K562 (cell line): ENCODE data around the gene MIF. TPM values are rescaled to one million over a fixed set of nuclear protein-coding genes. Genes with fewer than 3 reads are reported as not detected.

Source experiments
- ATAC-seq: fragments of 200-7000 bp; cut with Tn5 transposase; 3 replicates; pipeline ENCODE4 v1.9.1; 2020; ENCODE audit warnings: moderate library complexity
- BruUV-seq: library from RNA; stranded (reverse); fragments of 400-500 nt; replicated peaks from 2 replicates; lab custom pipeline; 2021; lab: Mats Ljungman, UMichigan
- CTCF ChIA-PET: fragments of 300-600 bp; formaldehyde crosslinking; extraction: SDS; loops from one replicate; lab custom pipeline; 2021; ENCODE audit warnings: low intra/inter-chr PET ratio; lab: Yijun Ruan, JAX
- POLR2A ChIA-PET: fragments of 300-600, 350-650 bp; sonication (Branson Sonifier 250); formaldehyde crosslinking; extraction: SDS; loops from one replicate; lab custom pipeline; 2021; ENCODE audit warnings: antibody characterized with exemption, inconsistent platforms; lab: Yijun Ruan, JAX
- DNase-seq, 4 experiments: peaks; one replicate each; pipeline versions ENCODE4 v3.0.0 to v3.0.0-alpha.2; 2011 to 2018; ENCODE audit warnings: low spot score in 3 of 4, mixed read lengths in 3 of 4; ENCODE audit errors: extremely low read depth in 1 of 4
- FAIRE-seq: peaks from 2 replicates; lab custom pipeline; 2011; peaks lifted over from hg19 to GRCh38; lab: Jason Lieb, UNC
- H2AFZ ChIP-seq: 2 replicates; pipeline ENCODE4 v1.6.0; 2011; ENCODE audit warnings: low read depth, low read length, control low read depth, inconsistent platforms
- H3K27ac ChIP-seq: fragments of 200-600 bp; 3 replicates; pipeline ENCODE4 v1.8.0; 2011; ENCODE audit warnings: low read depth, mild to moderate bottlenecking, control low read depth, inconsistent platforms, low read length, moderate library complexity, mixed read lengths; ENCODE audit errors: extremely low read depth
- H3K27me3 ChIP-seq, 2 experiments: fragments of 300-600 bp in 1 of 2; 2 replicates in 1 of 2; 3 replicates in 1 of 2; pipeline versions ENCODE4 v1.6.0 to v1.8.0; 2011; ENCODE audit warnings: inconsistent platforms in 2 of 2, low read length in 2 of 2, mild to moderate bottlenecking in 1 of 2, mixed read lengths in 1 of 2, moderate library complexity in 1 of 2; ENCODE audit not compliant: control insufficient read depth in 2 of 2, insufficient read depth in 2 of 2
- H3K36me3 ChIP-seq: fragments of 300-600 bp; 3 replicates; pipeline ENCODE4 v1.8.0; 2011; ENCODE audit warnings: mild to moderate bottlenecking, low read length, inconsistent platforms; ENCODE audit not compliant: control insufficient read depth, insufficient read depth
- H3K4me1 ChIP-seq, 2 experiments: fragments of 200-600 bp in 1 of 2; replicated peaks in 1 of 2; 2 replicates in 1 of 2; 3 replicates in 1 of 2; pipeline versions ENCODE4 v1.5.1 to v1.8.0; 2011; ENCODE audit warnings: inconsistent platforms in 2 of 2, low read length in 2 of 2, mild to moderate bottlenecking in 1 of 2, mixed read lengths in 1 of 2, moderate library complexity in 1 of 2; ENCODE audit not compliant: control insufficient read depth in 2 of 2, insufficient read depth in 2 of 2
- H3K4me2 ChIP-seq: 2 replicates; pipeline ENCODE4 v1.6.1; 2011; ENCODE audit warnings: low read length, control low read depth, inconsistent platforms, mixed read lengths; ENCODE audit not compliant: insufficient read depth
- H3K4me3 ChIP-seq: fragments of 200-600 bp; sonication (generic), shearing (Covaris generic); 2 replicates; pipeline ENCODE4 v1.5.1; 2016; ENCODE audit warnings: control low read depth, inconsistent platforms
- H3K79me2 ChIP-seq: fragments of 200-600 bp; 3 replicates; pipeline ENCODE4 v1.8.0; 2011; ENCODE audit warnings: low read length, inconsistent platforms; ENCODE audit not compliant: control insufficient read depth, insufficient read depth
- H3K9ac ChIP-seq, 2 experiments: 2 replicates each; pipeline versions ENCODE4 v1.6.0 to v1.6.1; 2011; ENCODE audit warnings: low read depth in 2 of 2, low read length in 2 of 2, control low read depth in 1 of 2, inconsistent platforms in 1 of 2, mild to moderate bottlenecking in 1 of 2, mixed read lengths in 1 of 2; ENCODE audit not compliant: insufficient read depth in 1 of 2
- H3K9me1 ChIP-seq: one replicate; pipeline ENCODE4 v1.6.0; 2011; ENCODE audit warnings: inconsistent platforms, mild to moderate bottlenecking, low read length, moderate library complexity; ENCODE audit not compliant: control insufficient read depth, insufficient read depth
- H3K9me3 ChIP-seq: replicated peaks from 2 replicates; pipeline ENCODE4 v1.5.1; 2011; ENCODE audit warnings: low read depth, low read length, inconsistent platforms; ENCODE audit not compliant: control insufficient read depth, insufficient read depth
- H4K20me1 ChIP-seq: replicated peaks from 2 replicates; pipeline ENCODE4 v1.6.1; 2011; ENCODE audit warnings: low read length, inconsistent platforms, mixed read lengths; ENCODE audit not compliant: control insufficient read depth, insufficient read depth
- ATF2 ChIP-seq: sonication (generic); formaldehyde crosslinking; IDR thresholded peaks from 2 replicates; pipeline ENCODE4 v1.8.1; 2022; ENCODE audit warnings: missing genetic modification reagents
- CBX2 ChIP-seq: fragments of 200-600 bp; sonication (generic); IDR thresholded peaks from one replicate; pipeline ENCODE4 v1.6.1; 2012; ENCODE audit warnings: mild to moderate bottlenecking, low read length, inconsistent platforms; ENCODE audit not compliant: insufficient read depth, poor library complexity, severe bottlenecking
- HDAC8 ChIP-seq: fragments of 450-650 bp; IDR thresholded peaks from 2 replicates; pipeline ENCODE4 v1.6.1; 2016; ENCODE audit warnings: mild to moderate bottlenecking, missing genetic modification characterization, moderate library complexity, missing compliant biosample characterization
- HIVEP1 ChIP-seq: fragments of 250-450 bp; sonication (Bioruptor Pico); IDR thresholded peaks from 2 replicates; pipeline ENCODE4 v1.4.0; 2020; ENCODE audit warnings: mild to moderate bottlenecking
- JUND ChIP-seq, 2 experiments: IDR thresholded peaks; 2 replicates in 1 of 2; 3 replicates in 1 of 2; pipeline ENCODE4 v1.6.1; 2011; ENCODE audit warnings: borderline replicate concordance in 2 of 2, low read depth in 2 of 2, low read length in 2 of 2, improper control_type of control experiment in 1 of 2, missing biosample characterization in 1 of 2, missing genetic modification characterization in 1 of 2, missing genetic modification reagents in 1 of 2
- MLLT1 ChIP-seq, 2 experiments: fragments of 450-650 bp; IDR thresholded peaks; 2 replicates each; pipeline ENCODE4 v1.6.1; 2016
- NFE2 ChIP-seq: IDR thresholded peaks from 2 replicates; pipeline ENCODE4 v1.6.1; 2014; ENCODE audit warnings: antibody characterized with exemption, low read depth
- PHF21A ChIP-seq: fragments of 450-650 bp; IDR thresholded peaks from 2 replicates; pipeline ENCODE4 v1.6.1; 2017; ENCODE audit warnings: low read depth, borderline replicate concordance
- TBL1XR1 ChIP-seq, 2 experiments: IDR thresholded peaks; 2 replicates each; pipeline ENCODE4 v1.6.1; 2012; ENCODE audit warnings: improper control_type of control experiment in 2 of 2, low read length in 2 of 2, mild to moderate bottlenecking in 1 of 2
- ZC3H11A ChIP-seq: IDR thresholded peaks from 2 replicates; pipeline ENCODE4 v1.6.1; 2012; ENCODE audit warnings: low read depth, low read length, improper control_type of control experiment
- ZNF175 ChIP-seq: fragments of 200-800 bp; sonication (Bioruptor generic); IDR thresholded peaks from 2 replicates; pipeline ENCODE4 v1.6.1; 2016; ENCODE audit warnings: low read depth, mild to moderate bottlenecking, missing genetic modification characterization, missing compliant biosample characterization
- ZNF785 ChIP-seq: fragments of 250-450 bp; sonication (Bioruptor Pico); IDR thresholded peaks from 2 replicates; pipeline ENCODE4 v1.4.0; 2020; ENCODE audit warnings: mild to moderate bottlenecking
- WGBS: fragments of 100-300 bp; shearing (Covaris generic); methylation state at CpG from one replicate; pipeline ENCODE4 v1.1.6; 2016; ENCODE audit warnings: low coverage, mixed read lengths; ENCODE audit not compliant: insufficient coverage; ENCODE audit errors: missing lambda C conversion rate; 5-methylcytosine and 5-hydroxymethylcytosine counted together
- in situ Hi-C: fragments of 300-500 bp; cut with MboI; formaldehyde crosslinking; loops from 4 replicates; pipeline ENCODE4 v1.15.0; 2018; ENCODE audit warnings: inconsistent platforms, mixed read lengths
- intact Hi-C: fragments of 100-400 bp; cut with micrococcal nuclease; formaldehyde crosslinking; loops from 2 replicates; pipeline ENCODE4 v1.14.2; 2022
- polyA plus RNA-seq, 8 experiments: library from polyadenylated mRNA; depleted of rRNA in 4 of 8; stranded (reverse) in 5 of 8; unstranded in 3 of 8; fragments of >200 nt; fragmentation: Nextera tagmentation in 2 of 8; fragmentation: Illumina TruSeq in 1 of 8; extraction: Ambion mirVana in 2 of 8; extraction: Trizol in 1 of 8; gene quantifications; 2 replicates each; pipeline versions ENCODE4 v1.2.1 to v1.2.3, GENCODE V29; 2011 to 2014; ENCODE audit warnings: inconsistent platforms in 1 of 8, missing spikeins in 1 of 8
- total RNA-seq, 7 experiments: library from RNA; depleted of rRNA in 6 of 7; stranded (reverse); fragments of >200 nt in 6 of 7; fragmentation: Illumina TruSeq in 2 of 7; extraction: Trizol in 2 of 7; gene quantifications; 2 replicates each; pipeline versions ENCODE4 v1.2.1 to v1.2.3, GENCODE V29; 2011 to 2021; ENCODE audit warnings: low replicate concordance in 1 of 7

Gene MIF
- total and polyA plus RNA-seq, 9 of the 15 experiments (the other 6 are each of a cell fraction or from before 2014, with no cell fraction given): 7.4 to 666 (median 193) TPM

GRCh38 chr22:23910496-23911190, 16.5 kb downstream of the MIF start:
- H3K4me1 ChIP-seq: peaks cover 0 to 4% of the 10 kb centered on the region in 2 experiments; a peak in 2 of 5 replicates
- DNase-seq: no peak
- no TSS peak for BruUV-seq

GRCh38 chr22:23911318-23911980, 17.3 kb downstream of the MIF start:
- H3K9me3 ChIP-seq: no peaks in the 10 kb centered on the region
- in situ Hi-C loops (no loop called here), intact Hi-C loops (no loop called here)
- no TSS peak for BruUV-seq
- H3K79me2 ChIP-seq: no peaks in the 10 kb centered on the region; the same call in 2 of the 3 replicates
- no peak overlapping the region for H3K9ac ChIP-seq
- no peak overlapping the region for H3K27ac ChIP-seq
- no peak overlapping the region for H3K4me3 ChIP-seq
- no peak for FAIRE-seq
- H4K20me1 ChIP-seq: no peaks in the 10 kb centered on the region
- H3K36me3 ChIP-seq: peaks cover 16% of the 10 kb centered on the region; the same call in 2 of the 3 replicates
- 92% methylated on average over 11 of the region's 12 CpGs for WGBS
- ChIA-PET POLR2A (interaction anchor here (0.7 to 2.9 kb wide), 4 partner anchors 9 to 17 kb away, joined by 3 to 13 read pairs (median 4); partner anchors contain the start of gene MIF), CTCF (no interaction called here)
- peaks cover 0 to 4% of the 10 kb centered on the region in 2 experiments; a peak in 2 of 5 replicates for H3K4me1 ChIP-seq
- no peak for ATAC-seq
- no peak overlapping the region for H2AFZ ChIP-seq
- H3K9me1 ChIP-seq: no peaks in the 10 kb centered on the region
- no peak overlapping the region for H3K4me2 ChIP-seq
- no peaks in the 10 kb centered on the region for H3K27me3 ChIP-seq
- no peak for DNase-seq
- TF ChIP-seq ATF2 (CRISPR knock-in tag): no peak
- no peak for TF ChIP-seq CBX2
- TF ChIP-seq ZNF785 (CRISPR knock-in tag): no peak
- no peak for TF ChIP-seq HIVEP1 (CRISPR knock-in tag)
- no peak for TF ChIP-seq ZNF175 (CRISPR knock-in tag)
- TF ChIP-seq MLLT1 (IDR thresholded peaks at IDR 0.05): no peak
- no peak for TF ChIP-seq TBL1XR1 (IDR thresholded peaks at IDR 0.05; ENCODE audit: low read length in 2 of 2)
- no peak for TF ChIP-seq HDAC8
- TF ChIP-seq PHF21A: no peak

More at GRCh38 chr22:23910496-23911190, 16.5 kb downstream of the MIF start:
- ATAC-seq: no peak
- Histone ChIP-seq H3K27ac (no peak overlapping the region), H2AFZ (no peak overlapping the region), H3K4me3 (no peak overlapping the region), H3K36me3 (peaks cover 15% of the 10 kb centered on the region; the same call in 2 of the 3 replicates), H3K27me3 (no peaks in the 10 kb centered on the region), H3K9me1 (no peaks in the 10 kb centered on the region), H3K9me3 (no peaks in the 10 kb centered on the region), H3K79me2 (no peaks in the 10 kb centered on the region; the same call in 2 of the 3 replicates), H3K9ac (no peak overlapping the region), H4K20me1 (no peaks in the 10 kb centered on the region), H3K4me2 (no peak overlapping the region)
- TF ChIP-seq ZC3H11A: no peak
- TF ChIP-seq JUND (IDR thresholded peaks at IDR 0.05; ENCODE audit: borderline replicate concordance, low read depth, low read length): no peak
- no peak for TF ChIP-seq JUND (tag; IDR thresholded peaks at IDR 0.05; ENCODE audit: borderline replicate concordance, low read depth, low read length)
- peak; percentile 8; the same call in 1 of the 2 replicates for TF ChIP-seq NFE2
- ChIA-PET POLR2A (interaction anchor here (0.6 to 1.5 kb wide), 4 partner anchors 9 to 18 kb away, joined by 3 to 4 read pairs (median 4); partner anchors contain the start of gene MIF), CTCF (no interaction called here)
- FAIRE-seq: no peak
- in situ Hi-C loops: no loop called here
- WGBS: 58% methylated on average over 2 of the region's 3 CpGs
- intact Hi-C loops: no loop called here
